Measurements from ENCODE around the gene ARFGEF2. TPM values are rescaled to one million over a fixed set of nuclear protein-coding genes. Genes with fewer than 3 reads are reported as not detected.
"Not testable (repeated sequence)": the region's sequence is repeated elsewhere in the genome, so short reads cannot be mapped to it uniquely, and the experiment has no call there.

Gene ARFGEF2
- total and polyA plus RNA-seq, 2 of the 4 experiments (the other 2 are of a cell fraction): 10.3 to 39.1 TPM

DNA sequence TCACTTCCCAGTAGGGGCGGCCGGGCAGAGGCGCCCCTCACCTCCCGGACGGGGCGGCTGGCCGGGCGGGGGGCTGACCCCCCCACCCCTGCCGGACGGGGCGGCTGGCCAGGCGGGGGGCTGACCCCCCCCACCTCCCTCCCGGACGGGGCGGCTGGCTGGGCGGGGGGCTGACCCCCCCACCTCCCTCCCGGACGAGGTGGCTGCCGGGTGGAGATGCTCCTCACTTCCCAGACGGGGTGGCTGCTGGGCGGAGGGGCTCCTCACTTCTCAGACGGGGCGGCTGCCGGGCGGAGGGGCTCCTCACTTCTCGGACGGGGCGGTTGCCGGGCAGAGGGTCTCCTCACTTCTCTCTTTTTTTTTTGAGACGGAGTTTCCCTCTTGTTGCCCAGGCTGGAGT, 14.7 kb downstream of the ARFGEF2 start:
- H3K9ac ChIP-seq (ENCODE audit: low read depth, low read length); H3K36me3 ChIP-seq (ENCODE audit: control insufficient read depth, insufficient read depth, low read length); H4K91ac ChIP-seq (ENCODE audit: insufficient read depth, low read depth, low read length); H4K8ac ChIP-seq (ENCODE audit: low read depth in 2 of 2, low read length in 2 of 2); H3K9me3 ChIP-seq (ENCODE audit: control insufficient read depth, insufficient read depth, low read length); H3K14ac ChIP-seq (replicated peaks; ENCODE audit: low read depth, low read length); H3K23ac ChIP-seq (ENCODE audit: low read depth, low read length); H3K56ac ChIP-seq (ENCODE audit: extremely low read depth, insufficient read depth, low read length); H2BK120ac ChIP-seq (ENCODE audit: low read depth, low read length); H3K4ac ChIP-seq (ENCODE audit: low read depth, low read length); H2BK15ac ChIP-seq (ENCODE audit: low read depth, low read length); in situ Hi-C loops (cut with MboI; ENCODE audit: low sequenced_read_pairs); dilution Hi-C loops (cut with HindIII; ENCODE audit: low sequenced_read_pairs, unreplicated experiment); H4K5ac ChIP-seq (ENCODE audit: low read depth, low read length); ATAC-seq (ENCODE audit: low read depth); H2BK20ac ChIP-seq (ENCODE audit: low read depth, low read length); H2AK9ac ChIP-seq (replicated peaks; ENCODE audit: low read depth, low read length, poor library complexity); intact Hi-C loops (cut with micrococcal nuclease); CTCF ChIA-PET; POLR2A ChIA-PET (ENCODE audit: unreplicated experiment); H3K27me3 ChIP-seq (ENCODE audit: control insufficient read depth, insufficient read depth, low read length); H3K18ac ChIP-seq (ENCODE audit: low read depth, low read length); H3K4me3 ChIP-seq (ENCODE audit: insufficient read depth, low read depth, low read length); H2AFZ ChIP-seq (replicated peaks; ENCODE audit: low read length, poor library complexity); H3K27ac ChIP-seq (ENCODE audit: insufficient read depth, low read length); DNase-seq; H3K4me1 ChIP-seq (ENCODE audit: control insufficient read depth, insufficient read depth, low read length); H2BK5ac ChIP-seq (ENCODE audit: low read depth, low read length, poor library complexity, severe bottlenecking); BruUV-seq (replicated peaks); H2AK5ac ChIP-seq (ENCODE audit: low read depth, low read length); H3K4me2 ChIP-seq (ENCODE audit: low read depth, low read length): not testable (repeated sequence)
- WGBS, 2 experiments (ENCODE audit: extremely low coverage in 2 of 2, insufficient read length in 1 of 2): 100% methylated on average over 1 of the region's 30 CpGs; no CpG with 5 or more reads in 1 of the 2 experiments
- Histone ChIP-seq H4K20me1 (ENCODE audit: insufficient read depth, low read length) (peaks cover 59% of the 10 kb centered on the region), H3K9me1 (ENCODE audit: insufficient read depth, low read length) (peaks cover 28% of the 10 kb centered on the region), H3K79me1 (ENCODE audit: low read depth in 1 of 2, low read length in 2 of 2) (peaks cover 35 to 71% of the 10 kb centered on the region in 2 experiments)

Data from IMR-90 (cell line).